T-helper 9 cell (primary cell): ENCODE measurements around the gene NSD2.

Source experiments
- DNase-seq: peaks from one replicate; pipeline ENCODE4 v3.0.0-alpha.2; 2020

NSD2 gene

GRCh38 chr4:1948892-1949436 lies 77.8 kb downstream of the NSD2 start:
- DNase-seq = no peak

GRCh38 chr4:1950369-1950768 lies 79.2 kb downstream of the NSD2 start:
- no peak for DNase-seq

- DNase-seq = no peak
Observed at GRCh38 chr4:1952058-1952700, 81.0 kb downstream of the NSD2 start.

- no peak for DNase-seq
Observed at GRCh38 chr4:1952719-1953118, 81.5 kb downstream of the NSD2 start.

GRCh38 chr4:1953335-1953734 lies 82.1 kb downstream of the NSD2 start:
- DNase-seq = no peak

GRCh38 chr4:1956631-1957030 lies 85.4 kb downstream of the NSD2 start:
- DNase-seq = no peak

- no peak for DNase-seq
Observed at GRCh38 chr4:1958276-1959103, 87.3 kb downstream of the NSD2 start.

GRCh38 chr4:1959104-1959384 lies 87.9 kb downstream of the NSD2 start:
- DNase-seq = no peak

- DNase-seq = no peak
Observed at GRCh38 chr4:1960170-1960825, 89.1 kb downstream of the NSD2 start.

- DNase-seq = no peak
Observed at GRCh38 chr4:1961038-1961437, 89.8 kb downstream of the NSD2 start.

GRCh38 chr4:1961563-1961962 lies 90.4 kb downstream of the NSD2 start:
- no peak for DNase-seq

GRCh38 chr4:1962980-1963379 lies 91.8 kb downstream of the NSD2 start:
- no peak for DNase-seq

GRCh38 chr4:1964443-1964842 lies 93.2 kb downstream of the NSD2 start:
- no peak for DNase-seq

- DNase-seq = no peak
Observed at GRCh38 chr4:1964971-1965370, 93.8 kb downstream of the NSD2 start.

GRCh38 chr4:1967512-1968149 lies 96.4 kb downstream of the NSD2 start:
- no peak for DNase-seq

GRCh38 chr4:1968686-1969295 lies 97.6 kb downstream of the NSD2 start:
- DNase-seq = no peak

GRCh38 chr4:1969928-1970723 lies 98.9 kb downstream of the NSD2 start:
- DNase-seq = no peak

GRCh38 chr4:1970926-1971325 lies 99.7 kb downstream of the NSD2 start:
- no peak for DNase-seq

GRCh38 chr4:1971456-1972200 lies 100.4 kb downstream of the NSD2 start:
- DNase-seq = no peak

GRCh38 chr4:1972414-1972813 lies 101.2 kb downstream of the NSD2 start:
- DNase-seq = no peak

GRCh38 chr4:1973218-1973617 lies 102.0 kb downstream of the NSD2 start:
- DNase-seq = no peak
